Measurements from ENCODE around the gene CDK10.

DNA sequence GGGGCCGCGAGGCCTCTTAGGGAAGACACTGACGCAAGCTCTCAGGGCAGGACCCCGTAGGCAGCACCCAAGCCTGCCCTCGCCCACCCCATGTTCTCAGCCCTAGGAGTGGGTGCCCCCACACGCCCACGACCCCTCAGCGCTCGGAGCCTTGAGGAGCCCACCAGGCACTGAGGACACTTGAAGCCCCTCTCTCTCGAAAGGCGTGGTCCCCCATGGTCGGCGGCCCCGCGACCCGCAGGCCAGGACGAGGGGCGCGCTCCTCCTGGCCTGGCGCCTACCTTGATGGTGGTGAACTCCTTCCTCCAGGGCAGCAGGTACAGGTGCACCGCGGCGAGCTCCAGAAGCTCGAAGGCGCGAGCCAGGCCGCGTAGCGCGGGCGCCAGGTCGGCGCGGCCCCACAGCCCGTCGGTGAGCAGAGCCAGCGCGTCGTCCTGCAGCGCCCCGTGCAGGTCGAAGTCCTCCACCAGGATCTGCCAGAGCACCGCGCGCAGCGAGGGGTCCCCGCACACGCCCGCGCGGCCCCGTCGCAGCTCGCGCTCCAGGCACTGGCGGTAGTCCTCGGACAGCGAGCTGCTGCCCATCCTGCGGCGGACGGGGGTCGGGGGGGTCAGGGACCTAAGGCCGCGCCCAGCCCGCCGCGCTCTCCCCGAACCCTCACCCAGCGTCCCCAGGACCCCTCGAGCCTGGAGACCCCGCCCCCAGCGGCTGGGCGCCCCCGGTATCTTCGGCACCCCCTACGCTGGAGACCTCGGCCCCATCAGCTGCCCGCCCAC lies 14.3 kb downstream of the CDK10 start:
- no peak for TF ChIP-seq POLR2A (IDR thresholded peaks at IDR 0.05)
- TF ChIP-seq CTCF (IDR thresholded peaks at IDR 0.05) = peak in 1 of 5 experiments; percentile 32
- TF ChIP-seq EP300 (IDR thresholded peaks at IDR 0.05) = no peak

Data from tibial nerve (tissue), 4 donors.